Hepatocyte (in vitro differentiated cells): ENCODE data around the gene NINJ1. TPM values are rescaled to one million over a fixed set of nuclear protein-coding genes. Genes with fewer than 3 reads are reported as not detected.
"Not testable (repeated sequence)": the region's sequence is repeated elsewhere in the genome, so short reads cannot be mapped to it uniquely, and the experiment has no call there.

Experiments used
- DNase-seq: peaks from one replicate; pipeline ENCODE4 v3.0.0-alpha.2; 2016; ENCODE audit warnings: low spot score
- H2AFZ ChIP-seq: fragments of 200-600 bp; sonication (generic); 2 replicates; pipeline ENCODE4 v1.6.0; 2016; ENCODE audit warnings: antibody characterized with exemption, mild to moderate bottlenecking
- H3K27ac ChIP-seq: fragments of 200-600 bp; sonication (generic); 2 replicates; pipeline ENCODE4 v1.5.1; 2016; ENCODE audit warnings: mild to moderate bottlenecking
- H3K27me3 ChIP-seq: fragments of 200-600 bp; sonication (generic); 2 replicates; pipeline ENCODE4 v1.6.1; 2016
- H3K36me3 ChIP-seq: fragments of 200-600 bp; sonication (generic); replicated peaks from 2 replicates; pipeline ENCODE4 v1.5.1; 2016; ENCODE audit warnings: low read depth; ENCODE audit not compliant: insufficient read depth
- H3K4me1 ChIP-seq: fragments of 200-600 bp; sonication (generic); 2 replicates; pipeline ENCODE4 v1.5.1; 2016; ENCODE audit warnings: mild to moderate bottlenecking, moderate library complexity; ENCODE audit not compliant: insufficient read depth
- H3K4me2 ChIP-seq: fragments of 200-600 bp; sonication (generic); 2 replicates; pipeline ENCODE4 v1.6.0; 2016
- H3K4me3 ChIP-seq: fragments of 200-600 bp; sonication (generic); 2 replicates; pipeline ENCODE4 v1.5.1; 2016; ENCODE audit warnings: mild to moderate bottlenecking
- H3K79me2 ChIP-seq: fragments of 200-600 bp; sonication (generic); 2 replicates; pipeline ENCODE4 v1.6.0; 2017; ENCODE audit warnings: mild to moderate bottlenecking
- H3K9me2 ChIP-seq: fragments of 200-600 bp; sonication (generic); replicated peaks from 2 replicates; pipeline ENCODE4 v1.6.0; 2017; ENCODE audit warnings: mild to moderate bottlenecking; ENCODE audit not compliant: insufficient read depth
- H3K9me3 ChIP-seq: fragments of 200-600 bp; sonication (generic); 2 replicates; pipeline ENCODE4 v1.5.1; 2016; ENCODE audit warnings: low read depth, mild to moderate bottlenecking
- H4K20me1 ChIP-seq: fragments of 200-600 bp; sonication (generic); 2 replicates; pipeline ENCODE4 v1.6.0; 2016; ENCODE audit warnings: mild to moderate bottlenecking; ENCODE audit not compliant: insufficient read depth, poor library complexity, severe bottlenecking
- EZH2 ChIP-seq: fragments of 200-600 bp; sonication (generic); IDR thresholded peaks from 2 replicates; pipeline ENCODE4 v1.6.1; 2016; ENCODE audit warnings: antibody characterized with exemption, mild to moderate bottlenecking, borderline replicate concordance
- EZH2phosphoT487 ChIP-seq: fragments of 200-600 bp; sonication (generic); IDR thresholded peaks from one replicate; pipeline ENCODE4 v1.6.1; 2018; ENCODE audit warnings: antibody characterized with exemption, mild to moderate bottlenecking, low read depth, moderate library complexity; ENCODE audit not compliant: unreplicated experiment, severe bottlenecking
- WGBS: methylation state at CpG from one replicate; pipeline ENCODE4 v1.1.6; 2016; ENCODE audit warnings: low lambda C conversion rate; ENCODE audit errors: missing lambda C conversion rate; 5-methylcytosine and 5-hydroxymethylcytosine counted together
- polyA plus RNA-seq: library from polyadenylated mRNA; unstranded; fragments of >200 nt; fragmentation: Nextera tagmentation; extraction: Ambion mirVana; gene quantifications from 2 replicates; pipeline ENCODE4 v1.2.1, GENCODE V29; 2016
- total RNA-seq: library from RNA; depleted of rRNA; stranded (reverse); fragments of >200 nt; gene quantifications from 2 replicates; pipeline ENCODE4 v1.2.3, GENCODE V29; 2014
- TF ChIP-seq, protein P1 (sequence below): fragments of 200-600 bp; sonication (generic); IDR thresholded peaks from 2 replicates; pipeline ENCODE4 v1.5.1; 2016; ENCODE audit warnings: antibody characterized with exemption, mild to moderate bottlenecking; ENCODE audit not compliant: poor library complexity

NINJ1 gene
- total and polyA plus RNA-seq, 2 experiments from 2014 or later: 55.4 to 135 TPM

DNA sequence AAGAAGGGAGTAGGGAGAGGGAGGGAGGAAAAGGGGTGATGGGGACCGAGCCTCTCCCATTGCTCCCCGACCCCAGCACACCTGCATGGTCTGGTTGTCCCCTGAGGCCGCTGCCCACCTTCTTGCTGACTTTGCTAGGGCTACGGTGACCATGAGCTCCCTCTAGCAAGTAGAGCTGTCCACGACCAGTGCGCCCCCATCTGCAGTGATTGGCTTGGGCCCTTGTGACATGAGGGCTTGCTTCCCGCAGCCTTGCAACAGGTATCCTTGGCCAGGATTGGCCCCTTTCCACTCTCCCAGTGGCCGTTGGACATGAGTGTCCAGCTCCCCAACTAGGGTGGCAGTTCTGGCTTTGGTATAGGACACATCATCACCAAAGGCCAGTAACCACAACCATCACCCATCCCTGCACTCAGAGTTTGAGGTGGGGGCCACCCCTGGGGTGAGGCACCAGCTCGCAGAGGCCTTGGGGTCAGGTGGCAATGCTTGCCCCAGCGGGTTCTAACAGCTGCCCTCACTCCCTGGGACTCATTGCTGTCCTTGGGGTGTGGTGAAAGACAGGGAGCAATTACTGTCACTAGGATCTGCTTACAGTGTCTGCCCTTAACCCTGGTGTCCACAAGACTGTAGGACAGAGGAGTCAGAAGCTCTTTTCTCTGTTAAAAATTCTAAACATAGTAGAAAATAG, 17.2 kb upstream of the NINJ1 start:
- Histone ChIP-seq H3K27me3 (no peaks in the 10 kb centered on the region), H4K20me1 (no peaks in the 10 kb centered on the region), H3K9me2 (no peaks in the 10 kb centered on the region), H3K27ac (no peak overlapping the region), H3K79me2 (no peaks in the 10 kb centered on the region), H3K9me3 (no peaks in the 10 kb centered on the region), H3K36me3 (no peaks in the 10 kb centered on the region), H3K4me1 (no peaks in the 10 kb centered on the region), H2AFZ (no peak overlapping the region), H3K4me2 (no peak overlapping the region), H3K4me3 (no peak overlapping the region)
- no peak for DNase-seq
- no peak for TF ChIP-seq EZH2phosphoT487
- TF ChIP-seq EZH2: no peak
- TF ChIP-seq, protein P1, sequence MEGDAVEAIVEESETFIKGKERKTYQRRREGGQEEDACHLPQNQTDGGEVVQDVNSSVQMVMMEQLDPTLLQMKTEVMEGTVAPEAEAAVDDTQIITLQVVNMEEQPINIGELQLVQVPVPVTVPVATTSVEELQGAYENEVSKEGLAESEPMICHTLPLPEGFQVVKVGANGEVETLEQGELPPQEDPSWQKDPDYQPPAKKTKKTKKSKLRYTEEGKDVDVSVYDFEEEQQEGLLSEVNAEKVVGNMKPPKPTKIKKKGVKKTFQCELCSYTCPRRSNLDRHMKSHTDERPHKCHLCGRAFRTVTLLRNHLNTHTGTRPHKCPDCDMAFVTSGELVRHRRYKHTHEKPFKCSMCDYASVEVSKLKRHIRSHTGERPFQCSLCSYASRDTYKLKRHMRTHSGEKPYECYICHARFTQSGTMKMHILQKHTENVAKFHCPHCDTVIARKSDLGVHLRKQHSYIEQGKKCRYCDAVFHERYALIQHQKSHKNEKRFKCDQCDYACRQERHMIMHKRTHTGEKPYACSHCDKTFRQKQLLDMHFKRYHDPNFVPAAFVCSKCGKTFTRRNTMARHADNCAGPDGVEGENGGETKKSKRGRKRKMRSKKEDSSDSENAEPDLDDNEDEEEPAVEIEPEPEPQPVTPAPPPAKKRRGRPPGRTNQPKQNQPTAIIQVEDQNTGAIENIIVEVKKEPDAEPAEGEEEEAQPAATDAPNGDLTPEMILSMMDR: no peak
- 88% methylated on average over 10 of the region's 10 CpGs for WGBS

GRCh38 chr9:93149361-93149760, 15.3 kb upstream of the NINJ1 start:
- TF ChIP-seq EZH2: no peak
- no peak for TF ChIP-seq EZH2phosphoT487
- TF ChIP-seq, protein P1: no peak
- H3K4me3 ChIP-seq: no peak overlapping the region
- 65% methylated on average over 1 of the region's 1 CpG for WGBS
- no peaks in the 10 kb centered on the region for H3K36me3 ChIP-seq
- H3K9me3 ChIP-seq: no peaks in the 10 kb centered on the region
- no peak for DNase-seq
- no peak overlapping the region for H3K27ac ChIP-seq
- no peak overlapping the region for H2AFZ ChIP-seq
- H3K27me3 ChIP-seq: no peaks in the 10 kb centered on the region
- H3K4me2 ChIP-seq: no peak overlapping the region
- no peaks in the 10 kb centered on the region for H3K9me2 ChIP-seq
- H4K20me1 ChIP-seq: no peaks in the 10 kb centered on the region
- H3K79me2 ChIP-seq: no peaks in the 10 kb centered on the region
- no peaks in the 10 kb centered on the region for H3K4me1 ChIP-seq

GRCh38 chr9:93148721-93149120, 14.7 kb upstream of the NINJ1 start:
- H3K4me1 ChIP-seq: no peaks in the 10 kb centered on the region
- no peaks in the 10 kb centered on the region for H3K27me3 ChIP-seq
- H3K36me3 ChIP-seq: no peaks in the 10 kb centered on the region
- no peak overlapping the region for H3K4me3 ChIP-seq
- H3K27ac ChIP-seq: no peak overlapping the region
- no peak overlapping the region for H3K4me2 ChIP-seq
- H3K9me3 ChIP-seq: no peaks in the 10 kb centered on the region
- 83% methylated on average over 2 of the region's 2 CpGs for WGBS
- H2AFZ ChIP-seq: no peak overlapping the region
- H3K9me2 ChIP-seq: no peaks in the 10 kb centered on the region
- H4K20me1 ChIP-seq: no peaks in the 10 kb centered on the region
- TF ChIP-seq EZH2phosphoT487: no peak
- TF ChIP-seq, protein P1: no peak
- no peak for TF ChIP-seq EZH2
- DNase-seq: no peak
- H3K79me2 ChIP-seq: no peaks in the 10 kb centered on the region

- no peaks in the 10 kb centered on the region for H3K4me1 ChIP-seq
- WGBS: 80% methylated on average over 2 of the region's 2 CpGs
- no peak overlapping the region for H3K4me3 ChIP-seq
- no peaks in the 10 kb centered on the region for H3K9me3 ChIP-seq
- no peaks in the 10 kb centered on the region for H3K36me3 ChIP-seq
- no peaks in the 10 kb centered on the region for H3K79me2 ChIP-seq
- no peaks in the 10 kb centered on the region for H3K9me2 ChIP-seq
- no peaks in the 10 kb centered on the region for H3K27me3 ChIP-seq
- no peak for TF ChIP-seq EZH2phosphoT487
- TF ChIP-seq, protein P1: no peak
- TF ChIP-seq EZH2: no peak
- no peak overlapping the region for H3K27ac ChIP-seq
- H3K4me2 ChIP-seq: no peak overlapping the region
- H2AFZ ChIP-seq: no peak overlapping the region
- DNase-seq: no peak
- H4K20me1 ChIP-seq: no peaks in the 10 kb centered on the region
Measured at GRCh38 chr9:93147632-93148031, 13.6 kb upstream of the NINJ1 start.

- not testable (repeated sequence) for H3K9me3 ChIP-seq, DNase-seq, H3K4me3 ChIP-seq, H3K9me2 ChIP-seq, H4K20me1 ChIP-seq, H3K4me1 ChIP-seq, H3K36me3 ChIP-seq, H3K4me2 ChIP-seq, H3K27me3 ChIP-seq, H3K79me2 ChIP-seq, H2AFZ ChIP-seq, H3K27ac ChIP-seq
- 88% methylated on average over 6 of the region's 6 CpGs for WGBS
Measured at GRCh38 chr9:93146696-93147095, 12.6 kb upstream of the NINJ1 start.
